Measurements from ENCODE around the gene FAM177B.

- TF ChIP-seq CTCF (conservative IDR thresholded peaks at IDR 0.05; ENCODE audit: low read depth, low read length) (no peak), EZH2phosphoT487 (IDR thresholded peaks at IDR 0.05; ENCODE audit: borderline replicate concordance, low read length) (no peak), EZH2 (IDR thresholded peaks at IDR 0.05; ENCODE audit: low read length, unreplicated experiment) (no peak)
Observed at GRCh38 chr1:222767152-222767571, 30.2 kb downstream of the FAM177B start.

Measured in PC-3 (cell line).